Measurements from ENCODE around the gene ARHGEF12.

DNA sequence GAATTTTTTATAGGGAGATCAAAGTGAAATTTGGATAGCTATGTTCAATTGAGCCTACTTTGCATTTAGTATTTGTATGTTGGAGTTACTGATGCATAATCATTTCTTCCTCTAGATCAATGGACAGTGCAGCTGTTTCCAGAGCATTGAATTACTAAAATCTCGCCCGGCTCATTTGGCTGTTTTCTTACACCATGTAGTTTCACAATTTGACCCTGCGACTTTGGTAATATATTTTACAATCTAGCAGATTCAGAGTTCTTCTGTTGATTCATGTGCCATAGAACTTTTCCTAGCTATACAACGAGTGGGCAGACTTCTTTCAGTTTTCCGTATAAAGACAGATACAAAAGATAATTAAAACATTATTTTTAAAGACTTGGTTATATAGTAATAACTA lies 105.4 kb downstream of the ARHGEF12 start:
- TF ChIP-seq ZNF274 (IDR thresholded peaks at IDR 0.05; ENCODE audit: low read depth, low read length) (no peak), YY1 (IDR thresholded peaks at IDR 0.05; ENCODE audit: insufficient read depth, insufficient read length) (no peak), SUZ12 (IDR thresholded peaks at IDR 0.05; ENCODE audit: extremely low read depth, insufficient read depth, insufficient read length) (no peak)

All from NT2/D1 (cell line).